GM20000 (cell line): ENCODE measurements around the gene PKP2.

Experiments
- DNase-seq: peaks from one replicate; pipeline ENCODE4 v3.0.0; 2012; ENCODE audit warnings: low spot score
- CTCF ChIP-seq: IDR thresholded peaks from 2 replicates; pipeline ENCODE4 v1.5.1; 2012; ENCODE audit warnings: mild to moderate bottlenecking, control low read depth; ENCODE audit errors: extremely low read depth, missing control alignments

Gene PKP2

GRCh38 chr12:32824596-32824995, 72.0 kb downstream of the PKP2 start:
- no peak for DNase-seq
- no peak for TF ChIP-seq CTCF

GRCh38 chr12:32822344-32822743, 74.2 kb downstream of the PKP2 start:
- TF ChIP-seq CTCF = no peak
- DNase-seq = no peak

GRCh38 chr12:32821710-32822109, 74.9 kb downstream of the PKP2 start:
- DNase-seq = no peak
- TF ChIP-seq CTCF = no peak

- TF ChIP-seq CTCF = no peak
- no peak for DNase-seq
Observed at GRCh38 chr12:32821293-32821692, 75.3 kb downstream of the PKP2 start.

- DNase-seq = no peak
Observed at GRCh38 chr12:32820376-32820931, 76.1 kb downstream of the PKP2 start.

GRCh38 chr12:32819424-32819823, 77.2 kb downstream of the PKP2 start:
- TF ChIP-seq CTCF = no peak

More at GRCh38 chr12:32820376-32820931, 76.1 kb downstream of the PKP2 start:
- no peak for TF ChIP-seq CTCF

GRCh38 chr12:32811686-32812392, 84.7 kb downstream of the PKP2 start:
- DNase-seq = no peak
- no peak for TF ChIP-seq CTCF

More at GRCh38 chr12:32819424-32819823, 77.2 kb downstream of the PKP2 start:
- DNase-seq = no peak
